B cell (primary cell): Measurements from ENCODE around the gene PEX10. TPM values are rescaled to one million over a fixed set of nuclear protein-coding genes. Genes with fewer than 3 reads are reported as not detected.

Experiments used
- ATAC-seq: fragments of 200-7000 bp; cut with Tn5 transposase; one replicate; pipeline ENCODE4 v1.10.0; 2021; ENCODE audit warnings: low read depth, mild to moderate bottlenecking, moderate number of reproducible peaks, moderate library complexity
- CTCF ChIA-PET: fragments of 350-600 bp; sonication (Branson Sonifier 250); formaldehyde crosslinking; loops from one replicate; lab custom pipeline; 2021; ENCODE audit warnings: antibody characterized with exemption, inconsistent platforms; lab: Charles Lee
- POLR2A ChIA-PET: fragments of 350-600 bp; sonication (Branson Sonifier 250); formaldehyde crosslinking; loops from one replicate; lab custom pipeline; 2021; ENCODE audit warnings: antibody characterized with exemption; lab: Charles Lee
- DNase-seq: peaks from one replicate; pipeline ENCODE4 v3.0.0; 2013
- H2AFZ ChIP-seq: 2 replicates; pipeline ENCODE4 v1.6.1; 2012; ENCODE audit warnings: mild to moderate bottlenecking, low read depth, low read length; ENCODE audit not compliant: insufficient read depth, poor library complexity, severe bottlenecking
- H3K27ac ChIP-seq, 2 donors: 1 replicate in 1 of 2; 2 replicates in 1 of 2; pipeline ENCODE4 v1.5.1; 2012 to 2013; ENCODE audit warnings: low read length in 2 of 2, mild to moderate bottlenecking in 2 of 2, moderate library complexity in 1 of 2
- H3K27me3 ChIP-seq, 4 experiments: fragments of 200-600 bp in 1 of 4; sonication (generic) in 1 of 4; replicated peaks in 1 of 4; 1 replicate in 2 of 4; 2 replicates in 2 of 4; pipeline versions ENCODE4 v1.6.1 to v1.7.0; 2013 to 2016; ENCODE audit warnings: low read length in 3 of 4, mild to moderate bottlenecking in 2 of 4, mixed read lengths in 1 of 4, moderate library complexity in 1 of 4; ENCODE audit not compliant: insufficient read depth in 4 of 4, control insufficient read depth in 3 of 4; ENCODE audit errors: control extremely low read depth in 1 of 4
- H3K36me3 ChIP-seq, 2 experiments: replicated peaks in 1 of 2; 1 replicate in 1 of 2; 2 replicates in 1 of 2; pipeline versions ENCODE4 v1.6.1 to v1.7.1; 2013; ENCODE audit warnings: low read length in 1 of 2; ENCODE audit not compliant: insufficient read depth in 2 of 2, control insufficient read depth in 1 of 2; ENCODE audit errors: control extremely low read depth in 1 of 2, extremely low read depth in 1 of 2
- H3K4me1 ChIP-seq, 2 donors: fragments of 200-600 bp in 1 of 2; sonication (generic) in 1 of 2; 1 replicate in 1 of 2; 2 replicates in 1 of 2; pipeline versions ENCODE4 v1.5.1 to v1.6.1; 2013 to 2017; ENCODE audit warnings: low read length in 2 of 2; ENCODE audit not compliant: control insufficient read depth in 2 of 2, insufficient read depth in 2 of 2
- H3K4me2 ChIP-seq: replicated peaks from 2 replicates; pipeline ENCODE3; 2012; ENCODE audit warnings: mild to moderate bottlenecking, low read depth, low read length; ENCODE audit not compliant: poor library complexity, severe bottlenecking
- H3K4me3 ChIP-seq, 5 experiments: fragments of 200-600 bp in 1 of 5; sonication (generic) in 1 of 5; 1 replicate in 3 of 5; 2 replicates in 2 of 5; pipeline versions ENCODE4 v1.5.1 to v1.7.0; 2011 to 2016; ENCODE audit warnings: low read length in 4 of 5, mild to moderate bottlenecking in 4 of 5, low read depth in 2 of 5, control low read depth in 1 of 5, moderate library complexity in 1 of 5; ENCODE audit not compliant: insufficient read depth in 1 of 5; ENCODE audit errors: control extremely low read depth in 1 of 5, extremely low read depth in 1 of 5
- H3K79me2 ChIP-seq: fragments of 200-600 bp; sonication (generic); one replicate; pipeline ENCODE4 v1.6.0; 2016; ENCODE audit warnings: low read length; ENCODE audit not compliant: control insufficient read depth, insufficient read depth
- H3K9ac ChIP-seq: fragments of 200-600 bp; sonication (generic); 2 replicates; pipeline ENCODE4 v1.6.1; 2017; ENCODE audit warnings: mild to moderate bottlenecking, low read length, moderate library complexity
- H3K9me3 ChIP-seq, 3 donors: one replicate each; pipeline versions ENCODE4 v1.6.1 to v1.7.1; 2013; ENCODE audit warnings: low read length in 2 of 3; ENCODE audit not compliant: control insufficient read depth in 2 of 3, insufficient read depth in 1 of 3; ENCODE audit errors: control extremely low read depth in 1 of 3
- H4K20me1 ChIP-seq: 2 replicates; pipeline ENCODE4 v1.6.0; 2012; ENCODE audit warnings: mild to moderate bottlenecking, low read length; ENCODE audit not compliant: insufficient read depth, control insufficient read depth, poor library complexity, severe bottlenecking
- H3K27ac Mint-ChIP-seq: one replicate; pipeline ENCODE4 v1.8.0; 2021; ENCODE audit warnings: mixed read lengths
- H3K27me3 Mint-ChIP-seq: one replicate; pipeline ENCODE4 v1.8.0; 2021; ENCODE audit warnings: mixed read lengths
- H3K4me1 Mint-ChIP-seq: one replicate; pipeline ENCODE4 v1.8.0; 2021; ENCODE audit warnings: mixed read lengths
- H3K4me3 Mint-ChIP-seq: one replicate; pipeline ENCODE4 v1.8.0; 2021; ENCODE audit warnings: mixed read lengths
- H3K9me3 Mint-ChIP-seq: one replicate; pipeline ENCODE4 v1.8.0; 2022; ENCODE audit warnings: mixed read lengths; ENCODE audit not compliant: insufficient read depth
- CTCF ChIP-seq: fragments of 200-600 bp; IDR thresholded peaks from one replicate; pipeline ENCODE4 v1.8.0; 2022; ENCODE audit warnings: antibody characterized with exemption, mild to moderate bottlenecking
- EZH2 ChIP-seq: IDR thresholded peaks from 2 replicates; pipeline ENCODE4 v1.6.1; 2012; ENCODE audit warnings: borderline replicate concordance, low read depth, mild to moderate bottlenecking, moderate library complexity, low read length; ENCODE audit not compliant: insufficient read depth, poor library complexity, severe bottlenecking
- WGBS: methylation state at CpG from one replicate; pipeline ENCODE4 v1.1.5; 2013; ENCODE audit warnings: missing lambda C conversion rate; ENCODE audit not compliant: insufficient coverage; 5-methylcytosine and 5-hydroxymethylcytosine counted together
- intact Hi-C: fragments of 100-400 bp; cut with micrococcal nuclease; formaldehyde crosslinking; loops from one replicate; pipeline ENCODE4 v1.10.0; 2022
- polyA plus RNA-seq: library from polyadenylated mRNA; depleted of rRNA; stranded (reverse); fragments of >200 nt; gene quantifications from 2 replicates; pipeline ENCODE4 v1.2.3, GENCODE V29; 2012
- total RNA-seq, 2 donors: library from RNA; stranded (reverse); fragments of 120-200 nt in 1 of 2; gene quantifications; 1 replicate in 1 of 2; 2 replicates in 1 of 2; pipeline versions ENCODE4 v1.2.3 to v1.2.4, GENCODE V29; 2013 to 2022

Gene PEX10
- total and polyA plus RNA-seq, 2 donors (not counting 1 experiment from before 2014, with no cell fraction given): 13.5 to 18.4 TPM

- Mint-ChIP-seq H3K4me1 (peaks cover 19% of the 10 kb centered on the region), H3K27ac (peak overlapping the region; percentile 92), H3K27me3 (no peaks in the 10 kb centered on the region), H3K4me3 (no peak overlapping the region), H3K9me3 (no peaks in the 10 kb centered on the region)
- Histone ChIP-seq H3K27ac (peak overlapping the region; percentile 54 to 74), H2AFZ (no peak overlapping the region), H3K4me1 (peaks cover 11 to 31% of the 10 kb centered on the region in 2 donors), H4K20me1 (no peaks in the 10 kb centered on the region), H3K36me3 (no peaks in the 10 kb centered on the region), H3K4me2 (peak overlapping the region; percentile 43), H3K9me3 (no peaks in the 10 kb centered on the region), H3K79me2 (peaks cover 14% of the 10 kb centered on the region), H3K9ac (no peak overlapping the region), H3K4me3 (peak overlapping the region in 1 of 5 experiments; percentile 14), H3K27me3 (no peaks in the 10 kb centered on the region)
- POLR2A ChIA-PET: no interaction called here
- CTCF ChIA-PET: interaction anchor here (0.9 to 12.5 kb wide), 3 partner anchors 72 to 342 kb away, joined by 3 to 295 read pairs (median 3); partner anchors contain the start of gene FAAP20
- ATAC-seq (no peak), DNase-seq (no peak)
- TF ChIP-seq CTCF (no peak), EZH2 (no peak)
- 95% methylated on average over 25 of the region's 30 CpGs for WGBS
- intact Hi-C loops: no loop called here
Observed at GRCh38 chr1:2386636-2387611, 25.4 kb downstream of the PEX10 start.
